ENCODE data around the gene SNTG2. TPM values are rescaled to one million over a fixed set of nuclear protein-coding genes. Genes with fewer than 3 reads are reported as not detected.

Gene SNTG2
- total RNA-seq, 6 experiments from 2014 or later, result not detected

DNA sequence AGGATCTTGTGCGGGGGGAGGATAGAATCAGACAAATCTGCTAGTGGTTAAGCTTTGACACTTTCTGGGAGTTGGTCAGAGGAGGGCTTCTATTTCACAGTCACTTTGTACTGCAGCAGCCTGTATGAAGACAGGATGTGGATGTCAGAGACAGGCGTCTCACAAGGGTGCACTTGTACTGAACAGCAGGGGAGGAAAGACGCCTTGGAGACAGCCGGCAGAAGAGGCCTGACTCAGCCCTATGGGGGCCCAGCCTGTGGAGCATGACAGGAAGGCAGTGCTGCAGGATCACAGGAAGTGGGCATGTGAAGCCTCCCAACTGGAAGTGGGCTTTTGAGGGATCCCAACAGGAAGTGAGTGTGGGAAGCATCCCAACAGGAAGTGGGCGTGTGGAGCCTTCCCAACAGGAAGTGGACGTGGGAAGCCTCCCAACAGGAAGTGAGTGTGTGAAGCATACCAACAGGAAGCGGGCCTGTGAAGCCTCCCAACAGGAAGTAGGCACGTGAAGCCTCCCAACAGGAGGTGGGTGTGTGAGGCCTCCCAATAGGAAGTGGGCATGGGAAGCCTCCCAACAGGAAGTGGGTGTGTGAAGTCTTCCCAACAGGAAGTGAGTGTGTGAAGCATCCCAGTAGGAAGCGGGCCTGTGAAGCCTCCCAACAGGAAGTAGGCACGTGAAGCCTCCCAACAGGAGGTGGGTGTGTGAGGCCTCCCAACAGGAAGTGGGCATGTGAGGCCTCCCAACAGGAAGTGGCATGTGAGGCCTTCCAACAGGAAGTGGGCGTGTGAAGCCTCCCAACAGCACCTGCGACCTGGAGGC lies 212.3 kb downstream of the SNTG2 start:
- no peak overlapping the region for H3K27ac ChIP-seq
- no peak for DNase-seq

DNA sequence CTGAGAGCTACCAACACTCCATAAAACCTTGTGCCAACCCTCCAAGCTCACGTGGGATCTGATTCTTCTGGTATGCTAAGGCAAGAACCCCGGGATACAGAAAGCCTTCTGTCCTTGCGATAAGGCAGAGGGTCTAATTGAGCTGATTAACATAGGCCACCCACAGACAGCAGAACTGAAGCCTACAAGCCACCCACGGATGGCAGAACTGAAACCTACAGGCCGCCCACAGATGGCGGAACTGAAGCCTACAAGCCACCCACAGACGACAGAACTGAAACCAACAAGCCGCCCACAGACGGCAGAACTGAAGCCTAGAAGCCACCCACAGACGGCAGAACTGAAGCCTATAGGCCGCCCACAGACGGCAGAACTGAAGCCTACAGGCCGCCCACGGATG lies 216.3 kb downstream of the SNTG2 start:
- Histone ChIP-seq H3K27ac (no peak overlapping the region), H3K27me3 (no peaks in the 10 kb centered on the region), H3K36me3 (no peaks in the 10 kb centered on the region), H3K9me3 (no peaks in the 10 kb centered on the region), H3K4me3 (no peak overlapping the region), H3K4me1 (no peaks in the 10 kb centered on the region)
- TF ChIP-seq POLR2A (IDR thresholded peaks at IDR 0.05), result no peak
- TF ChIP-seq, protein P1, sequence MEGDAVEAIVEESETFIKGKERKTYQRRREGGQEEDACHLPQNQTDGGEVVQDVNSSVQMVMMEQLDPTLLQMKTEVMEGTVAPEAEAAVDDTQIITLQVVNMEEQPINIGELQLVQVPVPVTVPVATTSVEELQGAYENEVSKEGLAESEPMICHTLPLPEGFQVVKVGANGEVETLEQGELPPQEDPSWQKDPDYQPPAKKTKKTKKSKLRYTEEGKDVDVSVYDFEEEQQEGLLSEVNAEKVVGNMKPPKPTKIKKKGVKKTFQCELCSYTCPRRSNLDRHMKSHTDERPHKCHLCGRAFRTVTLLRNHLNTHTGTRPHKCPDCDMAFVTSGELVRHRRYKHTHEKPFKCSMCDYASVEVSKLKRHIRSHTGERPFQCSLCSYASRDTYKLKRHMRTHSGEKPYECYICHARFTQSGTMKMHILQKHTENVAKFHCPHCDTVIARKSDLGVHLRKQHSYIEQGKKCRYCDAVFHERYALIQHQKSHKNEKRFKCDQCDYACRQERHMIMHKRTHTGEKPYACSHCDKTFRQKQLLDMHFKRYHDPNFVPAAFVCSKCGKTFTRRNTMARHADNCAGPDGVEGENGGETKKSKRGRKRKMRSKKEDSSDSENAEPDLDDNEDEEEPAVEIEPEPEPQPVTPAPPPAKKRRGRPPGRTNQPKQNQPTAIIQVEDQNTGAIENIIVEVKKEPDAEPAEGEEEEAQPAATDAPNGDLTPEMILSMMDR (IDR thresholded peaks at IDR 0.05), result no peak
- no CpG with 5 or more reads among the region's 14 CpGs for WGBS (ENCODE audit: insufficient coverage, low coverage, low lambda C conversion rate, missing lambda C conversion rate)
- ATAC-seq, result no peak
- intact Hi-C loops (cut with DNase I), result no loop called here
- DNase-seq, result no peak

More for the DNA sequence above, 212.3 kb downstream of the SNTG2 start:
- Histone ChIP-seq H3K27me3 (no peaks in the 10 kb centered on the region), H3K36me3 (no peaks in the 10 kb centered on the region), H3K4me1 (no peaks in the 10 kb centered on the region), H3K9me3 (no peaks in the 10 kb centered on the region), H3K4me3 (no peak overlapping the region)
- TF ChIP-seq POLR2A (IDR thresholded peaks at IDR 0.05), result no peak
- TF ChIP-seq, protein P1 (IDR thresholded peaks at IDR 0.05), result no peak
- intact Hi-C loops (cut with DNase I), result no loop called here
- ATAC-seq, result peak in 1 of 4 donors; percentile 33
- 31% methylated on average over 11 of the region's 12 CpGs for WGBS (ENCODE audit: insufficient coverage, low coverage, low lambda C conversion rate, missing lambda C conversion rate)

DNA sequence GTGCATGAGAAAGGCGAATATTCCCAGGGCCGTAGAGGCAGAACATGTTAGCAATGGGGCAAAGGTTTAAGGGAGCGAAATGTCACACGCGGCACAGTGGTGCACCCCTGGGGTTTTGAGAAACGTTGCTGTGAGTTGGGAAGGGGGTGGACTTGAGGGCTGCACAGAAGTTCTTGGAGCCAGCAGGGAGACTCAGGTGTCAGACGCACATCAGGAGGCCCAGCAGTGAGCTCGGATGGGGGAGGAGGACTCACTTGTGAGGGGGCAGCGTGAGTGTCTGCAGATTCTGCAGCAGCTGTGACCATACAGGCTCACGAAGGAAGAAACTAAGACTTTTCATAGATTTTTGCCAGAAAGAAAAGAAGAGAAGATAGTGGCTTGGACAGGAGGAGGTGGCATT lies 218.2 kb downstream of the SNTG2 start:
- intact Hi-C loops (cut with DNase I), result no loop called here
- 48% methylated on average over 10 of the region's 10 CpGs for WGBS (ENCODE audit: insufficient coverage, low coverage, low lambda C conversion rate, missing lambda C conversion rate)

DNA sequence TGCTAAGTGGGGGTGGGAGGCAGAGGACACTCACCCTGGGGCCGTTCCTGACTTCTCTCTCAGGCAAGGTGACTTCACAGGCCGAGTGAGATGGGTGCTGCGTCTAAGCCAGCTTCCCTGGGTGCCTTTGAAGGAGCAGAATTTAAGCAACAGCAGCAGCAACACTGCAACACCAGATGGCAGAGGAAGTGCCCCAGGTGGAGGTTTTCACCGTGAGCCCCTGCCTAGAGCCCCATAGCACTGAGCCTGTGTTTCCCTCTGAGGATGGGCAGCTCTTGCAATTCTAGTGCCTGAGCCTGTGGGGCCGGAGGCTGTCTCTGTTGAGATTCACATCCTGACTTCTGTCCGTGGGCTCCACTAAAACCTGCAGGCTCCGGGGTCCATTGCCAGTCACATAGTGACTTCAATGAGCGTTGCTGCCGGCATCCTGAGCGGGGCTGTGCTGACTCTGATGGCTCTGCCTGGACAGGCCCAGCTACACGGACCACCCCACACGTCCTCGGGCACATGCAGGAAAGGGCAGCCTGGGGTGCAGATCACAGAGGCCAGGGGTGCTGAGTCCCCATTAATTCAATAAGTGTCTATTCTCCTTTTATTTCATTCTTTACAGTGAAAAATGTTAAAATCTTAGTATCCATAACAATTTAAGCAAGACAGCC lies 218.8 kb downstream of the SNTG2 start:
- DNase-seq (no peak), ATAC-seq (no peak)
- no peaks in the 10 kb centered on the region for H3K9me3 ChIP-seq
- H3K27ac ChIP-seq, result no peak overlapping the region
- no peaks in the 10 kb centered on the region for H3K27me3 ChIP-seq
- H3K36me3 ChIP-seq, result no peaks in the 10 kb centered on the region
- H3K4me1 ChIP-seq, result no peaks in the 10 kb centered on the region
- no CpG with 5 or more reads among the region's 13 CpGs for WGBS (ENCODE audit: insufficient coverage, low coverage, low lambda C conversion rate, missing lambda C conversion rate)
- TF ChIP-seq, protein P1 (IDR thresholded peaks at IDR 0.05), result no peak
- no peak for TF ChIP-seq POLR2A (IDR thresholded peaks at IDR 0.05)
- intact Hi-C loops (cut with DNase I), result no loop called here
- H3K4me3 ChIP-seq, result no peak overlapping the region

More for the DNA sequence above, 218.2 kb downstream of the SNTG2 start:
- no peaks in the 10 kb centered on the region for H3K9me3 ChIP-seq
- TF ChIP-seq, protein P1 (IDR thresholded peaks at IDR 0.05), result no peak
- TF ChIP-seq POLR2A (IDR thresholded peaks at IDR 0.05), result no peak
- H3K27me3 ChIP-seq, result no peaks in the 10 kb centered on the region
- no peak overlapping the region for H3K4me3 ChIP-seq
- no peak overlapping the region for H3K27ac ChIP-seq
- H3K36me3 ChIP-seq, result no peaks in the 10 kb centered on the region
- H3K4me1 ChIP-seq, result no peaks in the 10 kb centered on the region
- DNase-seq (no peak), ATAC-seq (no peak)
